ENCODE data around the gene THADA.

The THADA gene

DNA sequence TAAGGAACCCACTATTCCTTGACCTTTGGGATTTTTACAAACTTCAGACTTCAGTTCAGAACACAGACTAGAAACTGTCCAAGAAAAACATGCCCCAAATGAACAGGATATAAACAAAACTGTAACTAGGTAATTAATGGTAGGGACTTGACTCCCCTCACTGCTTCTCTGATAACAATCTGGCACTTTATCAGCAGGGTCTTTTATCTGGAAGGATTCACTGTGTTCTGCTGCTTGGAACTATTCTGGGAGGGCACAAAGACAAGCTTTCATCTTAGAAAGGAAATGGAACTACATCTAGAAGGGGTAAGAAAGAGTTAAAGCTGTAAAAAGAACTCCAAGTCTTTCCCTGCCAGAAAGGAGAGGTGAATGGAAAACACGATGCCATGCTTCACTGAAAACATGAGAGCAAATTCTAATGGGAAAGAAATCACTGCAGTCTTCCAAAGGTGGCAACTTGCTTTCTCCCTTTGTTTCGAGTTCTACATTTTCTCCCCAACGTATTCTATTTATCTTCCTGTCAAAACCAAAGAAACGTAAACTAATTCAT, 181.2 kb downstream of the THADA start:
- H3K4me3 ChIP-seq (ENCODE audit: low read depth in 1 of 2, low read length in 1 of 2) = no peak overlapping the region
- no peaks in the 10 kb centered on the region for H3K27me3 ChIP-seq
- H3K36me3 ChIP-seq = no peaks in the 10 kb centered on the region
- no peaks in the 10 kb centered on the region for H3K9me3 ChIP-seq
- peaks cover 34 to 37% of the 10 kb centered on the region in 2 experiments for H3K4me1 ChIP-seq (ENCODE audit: control insufficient read depth in 1 of 2, insufficient read depth in 1 of 2, low read depth in 1 of 2, low read length in 1 of 2)
- no peak overlapping the region for H3K27ac ChIP-seq
- TF ChIP-seq, protein P1, sequence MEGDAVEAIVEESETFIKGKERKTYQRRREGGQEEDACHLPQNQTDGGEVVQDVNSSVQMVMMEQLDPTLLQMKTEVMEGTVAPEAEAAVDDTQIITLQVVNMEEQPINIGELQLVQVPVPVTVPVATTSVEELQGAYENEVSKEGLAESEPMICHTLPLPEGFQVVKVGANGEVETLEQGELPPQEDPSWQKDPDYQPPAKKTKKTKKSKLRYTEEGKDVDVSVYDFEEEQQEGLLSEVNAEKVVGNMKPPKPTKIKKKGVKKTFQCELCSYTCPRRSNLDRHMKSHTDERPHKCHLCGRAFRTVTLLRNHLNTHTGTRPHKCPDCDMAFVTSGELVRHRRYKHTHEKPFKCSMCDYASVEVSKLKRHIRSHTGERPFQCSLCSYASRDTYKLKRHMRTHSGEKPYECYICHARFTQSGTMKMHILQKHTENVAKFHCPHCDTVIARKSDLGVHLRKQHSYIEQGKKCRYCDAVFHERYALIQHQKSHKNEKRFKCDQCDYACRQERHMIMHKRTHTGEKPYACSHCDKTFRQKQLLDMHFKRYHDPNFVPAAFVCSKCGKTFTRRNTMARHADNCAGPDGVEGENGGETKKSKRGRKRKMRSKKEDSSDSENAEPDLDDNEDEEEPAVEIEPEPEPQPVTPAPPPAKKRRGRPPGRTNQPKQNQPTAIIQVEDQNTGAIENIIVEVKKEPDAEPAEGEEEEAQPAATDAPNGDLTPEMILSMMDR (IDR thresholded peaks at IDR 0.05) = no peak

- Histone ChIP-seq H3K9me3 (no peaks in the 10 kb centered on the region), H3K27me3 (no peaks in the 10 kb centered on the region), H3K4me3 (ENCODE audit: low read depth in 1 of 2, low read length in 1 of 2) (no peak overlapping the region), H3K27ac (no peak overlapping the region), H3K4me1 (ENCODE audit: control insufficient read depth in 1 of 2, insufficient read depth in 1 of 2, low read depth in 1 of 2, low read length in 1 of 2) (peaks cover 28 to 32% of the 10 kb centered on the region in 2 experiments), H3K36me3 (no peaks in the 10 kb centered on the region)
- TF ChIP-seq, protein P1 (IDR thresholded peaks at IDR 0.05) = no peak
These were observed 181.8 kb downstream of the THADA start for GRCh38 chr2:43414033-43414432.

DNA sequence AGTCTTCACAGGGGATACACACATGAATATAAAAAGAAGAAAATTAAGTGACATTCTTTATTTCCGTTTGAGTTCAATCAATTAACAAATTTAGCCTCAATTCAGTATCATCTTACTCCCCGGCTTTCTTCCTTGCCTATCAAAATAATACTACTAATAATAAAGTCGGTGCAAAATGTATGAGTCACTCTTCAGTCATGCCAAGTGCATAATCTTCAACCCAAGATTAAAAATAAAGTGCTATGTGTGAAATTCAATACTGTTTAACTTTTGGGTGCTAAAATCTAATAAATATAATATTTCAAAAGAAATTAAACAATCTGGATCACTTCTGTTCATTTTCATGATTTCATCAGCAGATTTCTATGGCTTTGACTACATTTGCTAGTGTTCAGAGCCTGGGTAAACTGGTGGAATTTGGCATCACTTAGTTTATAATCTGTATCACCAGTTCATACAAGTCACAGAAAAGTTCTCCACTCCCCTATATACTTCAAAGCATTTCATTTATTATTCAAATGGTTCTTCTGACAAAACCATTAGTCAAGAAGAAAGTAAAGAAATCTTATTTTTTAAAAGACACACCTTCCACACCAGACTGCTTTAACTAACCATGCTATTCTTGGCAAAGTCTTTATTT, 183.6 kb downstream of the THADA start:
- TF ChIP-seq, protein P1 (IDR thresholded peaks at IDR 0.05) = no peak
- Histone ChIP-seq H3K4me1 (ENCODE audit: control insufficient read depth in 1 of 2, insufficient read depth in 1 of 2, low read depth in 1 of 2, low read length in 1 of 2) (peaks cover 27 to 32% of the 10 kb centered on the region in 2 experiments), H3K4me3 (ENCODE audit: low read depth in 1 of 2, low read length in 1 of 2) (no peak overlapping the region), H3K27me3 (no peaks in the 10 kb centered on the region), H3K9me3 (no peaks in the 10 kb centered on the region), H3K36me3 (no peaks in the 10 kb centered on the region), H3K27ac (no peak overlapping the region)

DNA sequence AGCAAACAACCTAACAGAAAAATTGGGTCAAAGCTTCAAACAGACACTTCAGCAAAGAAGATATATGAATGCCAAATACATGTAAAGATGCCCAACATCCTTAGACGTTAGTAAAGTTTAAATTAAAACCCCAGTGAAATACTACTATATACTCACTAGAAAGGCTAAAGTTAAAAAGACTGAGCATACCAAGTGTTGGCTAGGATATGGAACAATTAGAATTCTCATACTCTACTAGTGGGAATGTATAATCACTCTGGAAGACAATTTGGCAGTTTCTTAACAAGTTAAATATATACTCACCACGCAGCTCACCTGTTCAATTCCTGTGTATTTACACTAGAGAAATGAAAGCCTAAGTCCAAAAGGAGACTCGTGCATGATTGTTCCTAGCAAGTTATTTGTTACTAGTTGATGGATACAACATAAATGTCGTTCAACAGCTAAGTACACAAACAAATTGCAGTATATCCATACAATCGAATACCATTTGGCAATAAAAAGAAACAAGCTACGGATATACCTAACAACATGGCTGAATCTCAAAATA, 185.7 kb downstream of the THADA start:
- peaks cover 20% of the 10 kb centered on the region in 2 experiments for H3K4me1 ChIP-seq (ENCODE audit: control insufficient read depth in 1 of 2, insufficient read depth in 1 of 2, low read depth in 1 of 2, low read length in 1 of 2)
- H3K27ac ChIP-seq = no peak overlapping the region
- TF ChIP-seq, protein P1 (IDR thresholded peaks at IDR 0.05) = no peak
- H3K36me3 ChIP-seq = no peaks in the 10 kb centered on the region
- H3K27me3 ChIP-seq = no peaks in the 10 kb centered on the region
- no peaks in the 10 kb centered on the region for H3K9me3 ChIP-seq
- H3K4me3 ChIP-seq (ENCODE audit: low read depth in 1 of 2, low read length in 1 of 2) = no peak overlapping the region

DNA sequence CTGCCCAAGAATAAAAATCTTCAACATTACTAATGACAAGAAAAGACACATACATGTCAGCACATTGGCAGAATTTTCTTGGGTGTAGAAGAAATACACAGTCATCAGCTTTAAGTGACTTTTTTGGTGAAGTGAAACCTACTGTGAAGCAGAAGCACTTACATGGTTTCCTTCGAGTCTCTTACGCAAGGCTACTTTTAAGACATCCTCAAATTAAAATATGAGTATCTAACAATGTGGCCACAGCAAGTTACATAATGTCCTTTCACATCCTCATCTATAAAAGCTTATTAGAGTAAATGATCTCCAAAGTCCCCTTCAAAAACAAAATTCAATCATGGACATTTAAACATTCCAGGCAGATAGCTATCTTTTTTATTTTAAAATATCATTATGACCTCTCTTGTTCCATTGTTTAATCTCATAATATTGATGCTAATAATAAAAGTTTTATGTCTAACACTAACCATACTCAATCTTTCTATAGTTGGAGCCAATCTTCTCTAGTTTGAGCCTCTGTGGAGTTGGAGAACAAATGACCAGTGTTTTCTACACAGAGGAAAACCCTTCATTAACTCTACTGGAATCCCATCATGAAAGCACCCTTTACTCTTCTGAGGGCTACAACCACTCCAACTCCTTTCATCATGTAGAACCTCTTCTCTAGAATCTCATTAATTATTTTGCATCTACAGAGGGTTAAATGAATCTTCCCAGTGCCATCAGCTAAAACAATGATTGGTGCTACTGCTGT, 187.3 kb downstream of the THADA start:
- H3K4me3 ChIP-seq (ENCODE audit: low read depth in 1 of 2, low read length in 1 of 2) = peak overlapping the region in 1 of 2 experiments; percentile 23
- H3K4me1 ChIP-seq (ENCODE audit: control insufficient read depth in 1 of 2, insufficient read depth in 1 of 2, low read depth in 1 of 2, low read length in 1 of 2) = peaks cover 20% of the 10 kb centered on the region in 2 experiments
- H3K9me3 ChIP-seq = no peaks in the 10 kb centered on the region
- TF ChIP-seq, protein P1 (IDR thresholded peaks at IDR 0.05) = no peak
- H3K36me3 ChIP-seq = no peaks in the 10 kb centered on the region
- no peaks in the 10 kb centered on the region for H3K27me3 ChIP-seq
- peak overlapping the region; percentile 74 for H3K27ac ChIP-seq

Data from neutrophil (primary cell).